ENCODE results near the gene ZBTB9.

ZBTB9 gene

GRCh38 chr6:33497157-33497556 lies 42.8 kb downstream of the ZBTB9 start:
- TF ChIP-seq CTCF (IDR thresholded peaks at IDR 0.05; ENCODE audit: unreplicated experiment in 3 of 3) = no peak
- Mint-ChIP-seq H3K27ac (no peak overlapping the region), H3K4me1 (no peaks in the 10 kb centered on the region), H3K4me3 (no peak overlapping the region), H3K27me3 (ENCODE audit: low read depth) (peaks cover 5% of the 10 kb centered on the region), H3K9me3 (no peaks in the 10 kb centered on the region), H3K36me3 (ENCODE audit: low read depth) (no peaks in the 10 kb centered on the region)

- peaks cover 3% of the 10 kb centered on the region for H3K27me3 Mint-ChIP-seq (ENCODE audit: low read depth)
- no peaks in the 10 kb centered on the region for H3K4me1 Mint-ChIP-seq
- no peak for TF ChIP-seq CTCF (IDR thresholded peaks at IDR 0.05; ENCODE audit: unreplicated experiment in 3 of 3)
- no peak overlapping the region for H3K27ac Mint-ChIP-seq
- no peaks in the 10 kb centered on the region for H3K36me3 Mint-ChIP-seq (ENCODE audit: low read depth)
- peaks cover 3% of the 10 kb centered on the region for H3K9me3 Mint-ChIP-seq
- no peak overlapping the region for H3K4me3 Mint-ChIP-seq
Observed at GRCh38 chr6:33502486-33502885, 48.1 kb downstream of the ZBTB9 start.

GRCh38 chr6:33504486-33504885 lies 50.1 kb downstream of the ZBTB9 start:
- no peak for TF ChIP-seq CTCF (IDR thresholded peaks at IDR 0.05; ENCODE audit: unreplicated experiment in 3 of 3)
- Mint-ChIP-seq H3K4me1 (peaks cover 9% of the 10 kb centered on the region), H3K36me3 (ENCODE audit: low read depth) (no peaks in the 10 kb centered on the region), H3K9me3 (peaks cover 3% of the 10 kb centered on the region), H3K27ac (no peak overlapping the region), H3K4me3 (no peak overlapping the region), H3K27me3 (ENCODE audit: low read depth) (peaks cover 3% of the 10 kb centered on the region)

GRCh38 chr6:33505548-33506370 lies 51.4 kb downstream of the ZBTB9 start:
- Mint-ChIP-seq H3K4me3 (no peak overlapping the region), H3K4me1 (peaks cover 13% of the 10 kb centered on the region), H3K27ac (peak overlapping the region in 1 of 3 experiments; percentile 19), H3K36me3 (ENCODE audit: low read depth) (no peaks in the 10 kb centered on the region), H3K27me3 (ENCODE audit: low read depth) (peaks cover 3% of the 10 kb centered on the region), H3K9me3 (peaks cover 3% of the 10 kb centered on the region)
- TF ChIP-seq CTCF (IDR thresholded peaks at IDR 0.05; ENCODE audit: unreplicated experiment in 3 of 3) = no peak

All from nephron (organoid).